ENCODE results near the gene PVALEF.

PVALEF gene

DNA sequence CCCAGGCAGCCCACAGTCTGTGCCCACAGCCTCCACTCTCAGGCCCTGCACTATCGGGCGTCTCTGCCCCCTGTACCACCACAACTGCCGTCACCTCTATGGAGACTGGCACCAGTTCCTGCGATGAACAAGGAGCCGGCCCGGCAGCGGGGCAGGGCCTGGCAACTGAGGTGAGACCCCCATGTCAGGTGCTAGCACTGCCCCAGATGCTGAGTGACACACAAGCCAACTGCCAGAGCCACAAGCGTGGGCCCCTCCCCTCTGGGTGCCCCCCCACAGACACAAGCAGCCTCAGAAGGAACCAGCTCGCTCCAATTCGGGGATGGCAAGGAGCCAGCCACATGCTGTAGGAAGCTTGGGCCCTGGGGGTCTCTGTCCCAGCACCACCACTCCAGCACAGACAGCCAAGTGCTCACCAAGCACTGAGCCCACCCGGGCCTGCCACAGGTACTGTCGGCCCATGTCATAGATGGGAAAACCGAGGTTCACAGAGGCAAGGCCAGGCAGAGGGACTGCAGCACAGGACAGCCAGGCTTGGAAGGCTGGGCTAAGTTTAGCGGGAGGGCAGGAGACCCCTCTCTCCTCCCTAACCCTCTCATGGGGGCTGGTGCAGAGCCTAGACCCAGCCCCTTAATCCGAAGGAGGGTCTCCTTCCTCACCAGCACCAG, 1.5 kb upstream of the PVALEF start:
- no peak for DNase-seq

DNA sequence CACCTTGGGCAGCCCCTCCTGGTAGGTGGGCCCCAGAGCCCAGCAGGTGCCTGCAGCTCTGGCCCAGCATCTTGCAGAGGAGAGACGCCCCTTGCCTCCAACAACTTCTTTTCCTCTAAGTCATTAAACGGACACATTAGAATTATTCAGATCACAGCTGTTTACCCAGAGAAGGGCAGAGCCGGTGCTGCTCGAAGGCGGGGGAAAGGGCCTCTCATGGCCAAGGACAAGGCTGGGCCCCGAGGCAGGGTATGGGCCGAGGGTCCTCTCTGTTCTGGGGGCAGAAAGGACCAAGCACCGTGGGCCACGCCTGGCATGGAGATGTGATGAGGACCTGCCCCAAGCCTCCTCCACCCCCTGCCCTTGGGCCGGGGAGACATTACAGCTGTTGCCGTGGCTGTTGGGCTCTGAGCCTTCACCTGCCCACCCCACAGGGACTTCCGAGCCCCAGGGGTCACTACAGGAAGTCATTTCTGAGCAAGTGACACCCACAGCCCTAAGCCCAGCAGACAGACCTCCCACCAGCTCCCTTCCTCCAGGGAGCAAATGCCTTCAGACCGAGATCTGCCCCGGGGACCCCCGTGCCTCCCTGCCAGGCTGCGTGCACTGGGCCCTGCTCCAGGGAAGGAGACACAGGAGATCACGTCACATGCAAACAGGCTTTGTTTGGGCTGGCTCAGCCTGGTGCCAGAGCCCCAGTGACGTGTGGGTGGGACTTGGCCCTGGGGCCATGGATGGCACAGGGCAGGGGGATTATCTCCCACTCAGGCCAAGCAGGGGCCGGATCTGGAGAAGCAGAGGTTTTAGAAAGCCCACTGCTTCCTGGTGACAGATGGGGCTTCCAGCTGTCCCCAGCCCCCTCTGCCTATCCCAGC, 699 bp upstream of the PVALEF start:
- DNase-seq = no peak

DNA sequence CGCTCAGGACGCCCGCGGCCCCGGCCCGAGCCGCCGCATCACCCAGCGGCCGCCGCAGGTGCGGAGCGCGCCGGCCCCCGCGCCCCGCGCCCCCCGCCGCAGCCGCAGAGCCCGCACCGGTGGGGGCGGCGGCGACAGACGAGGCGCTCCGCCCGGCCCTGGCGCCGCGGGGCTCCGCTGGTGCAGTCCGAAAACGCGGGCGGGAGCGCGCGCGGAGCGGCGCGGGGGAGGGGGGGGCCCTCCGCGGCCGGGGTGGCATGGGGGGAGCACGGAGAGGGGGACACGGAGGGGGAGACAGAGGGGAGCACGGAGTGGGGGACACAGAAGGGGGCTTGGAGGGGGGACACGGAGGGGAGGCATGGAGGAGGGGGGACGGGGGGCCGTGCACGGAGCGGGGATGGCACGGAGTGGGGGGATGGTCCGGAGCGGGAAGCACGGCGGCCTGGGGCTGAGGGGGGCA, 756 bp downstream of the PVALEF start, which contains the start of gene AATK:
Gene AATK, minus strand, starts transcription at position 189 of the 460 bp plus-strand sequence. CDS start 229 bp downstream, outside the sequence.
- DNase-seq = no peak

DNA sequence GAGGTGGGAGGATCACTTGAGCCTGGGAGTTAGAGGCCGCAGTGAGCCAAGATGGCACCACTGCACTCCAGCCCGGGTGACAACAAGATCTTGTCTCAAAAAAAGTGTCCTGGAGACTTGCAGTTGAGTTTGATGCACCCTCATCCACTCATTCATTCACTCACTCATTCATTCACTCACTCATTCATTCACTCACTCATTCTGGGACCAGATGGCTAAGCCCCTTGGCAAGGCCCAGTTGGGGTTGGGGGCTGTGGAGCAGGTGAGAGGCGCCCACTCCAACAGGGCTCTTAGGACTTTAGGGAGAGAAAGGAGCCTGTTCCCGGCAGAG, 1.9 kb downstream of the PVALEF start:
- DNase-seq = no peak

DNA sequence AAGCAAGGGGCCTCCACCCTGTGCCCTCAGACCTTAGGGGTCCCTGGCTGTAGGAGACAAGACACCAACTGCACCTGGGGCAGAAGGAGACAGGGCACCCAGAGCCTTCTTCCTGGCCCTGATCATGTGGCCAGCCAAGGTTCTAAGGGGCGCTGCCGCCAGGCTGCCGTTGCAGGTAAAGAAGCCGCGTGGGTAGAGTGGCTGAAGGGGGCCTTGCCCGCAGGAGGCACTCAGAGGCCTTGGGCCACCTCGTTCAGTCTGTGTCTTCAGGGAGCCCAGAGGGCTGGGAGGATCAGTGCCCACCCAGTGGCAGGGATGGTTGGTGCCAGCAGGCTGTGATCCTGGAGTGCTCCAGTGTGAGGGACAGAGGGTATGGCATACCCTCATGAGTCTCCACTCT, 2.3 kb downstream of the PVALEF start:
- DNase-seq = no peak

DNA sequence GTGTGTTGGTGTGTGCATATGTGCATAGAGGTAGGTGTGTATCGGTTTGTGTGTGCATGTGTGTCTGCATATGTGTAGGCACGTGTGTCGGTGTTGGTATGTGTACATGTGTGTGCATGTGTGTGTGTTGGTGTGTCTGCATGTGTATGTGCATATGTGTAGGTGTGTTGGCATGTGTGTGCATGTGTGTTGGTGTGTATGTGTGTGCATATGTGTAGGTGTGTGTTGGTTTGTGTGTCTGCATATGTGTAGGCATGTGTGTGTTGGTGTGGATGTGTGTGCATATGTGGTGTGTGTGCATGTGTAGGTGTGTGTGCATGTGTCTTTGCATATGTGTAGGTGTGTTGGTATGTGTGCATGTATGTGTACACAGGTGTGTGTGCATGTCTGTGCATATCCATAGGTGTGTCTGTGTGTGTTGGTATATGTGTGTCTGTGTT, 4.6 kb downstream of the PVALEF start:
- no peak for DNase-seq

DNA sequence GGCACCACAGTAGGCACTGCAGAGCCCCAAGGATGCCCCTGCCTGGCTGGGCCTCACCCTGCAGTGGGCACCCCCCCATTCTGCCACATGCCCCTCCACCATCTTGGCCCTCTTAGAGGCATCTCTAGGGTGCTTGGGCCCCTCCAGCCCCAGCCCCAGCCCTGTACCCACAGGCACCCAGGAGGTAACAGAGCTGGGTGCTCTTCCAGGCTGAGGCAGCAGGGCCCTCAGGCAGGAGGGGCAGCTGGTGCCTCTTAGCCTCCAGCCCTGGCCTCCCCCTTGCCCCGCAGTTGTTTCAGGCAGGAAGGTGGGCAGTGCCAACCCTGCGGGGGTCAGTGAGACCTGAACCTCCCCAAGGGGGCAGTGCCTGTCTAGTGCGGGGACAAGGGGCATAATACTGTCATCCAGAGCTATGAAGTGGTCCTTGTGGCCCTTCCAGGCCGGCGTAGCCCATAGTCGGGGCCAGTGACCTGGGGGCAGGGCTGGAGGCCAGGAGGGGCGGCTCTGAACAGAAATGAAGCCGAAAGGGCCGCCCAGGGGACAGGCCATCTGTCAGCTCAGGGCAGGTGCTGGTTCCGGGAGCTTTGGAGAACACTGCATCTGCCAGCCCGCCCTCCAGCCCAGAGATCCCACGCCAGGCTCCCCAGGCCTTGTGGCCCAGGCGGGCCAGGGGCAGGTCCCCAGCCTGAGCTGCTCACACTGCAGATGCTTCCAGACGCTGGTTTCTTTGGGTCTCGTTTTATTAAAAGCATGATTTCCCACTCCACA, 5.6 kb downstream of the PVALEF start:
- no peak for DNase-seq

DNA sequence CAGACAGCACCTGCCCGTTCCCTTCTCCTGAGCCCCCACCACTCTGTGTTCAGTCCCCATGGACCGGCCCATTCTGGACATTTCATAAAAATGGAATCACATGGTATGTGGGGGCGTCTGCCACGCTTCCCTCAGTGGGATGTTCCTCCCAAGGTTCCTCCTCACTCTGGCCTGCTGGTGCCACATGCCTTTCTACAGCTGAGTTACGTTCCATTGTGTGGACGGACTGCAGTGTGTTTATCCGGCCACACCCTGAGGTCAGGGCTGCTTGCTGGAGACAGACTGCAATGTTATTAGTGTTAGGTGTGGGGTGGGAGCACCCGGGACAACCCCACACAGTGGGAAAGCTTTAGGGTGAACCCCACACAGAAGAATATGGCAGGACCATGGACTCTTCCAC, 6.6 kb downstream of the PVALEF start:
- no peak for DNase-seq

DNA sequence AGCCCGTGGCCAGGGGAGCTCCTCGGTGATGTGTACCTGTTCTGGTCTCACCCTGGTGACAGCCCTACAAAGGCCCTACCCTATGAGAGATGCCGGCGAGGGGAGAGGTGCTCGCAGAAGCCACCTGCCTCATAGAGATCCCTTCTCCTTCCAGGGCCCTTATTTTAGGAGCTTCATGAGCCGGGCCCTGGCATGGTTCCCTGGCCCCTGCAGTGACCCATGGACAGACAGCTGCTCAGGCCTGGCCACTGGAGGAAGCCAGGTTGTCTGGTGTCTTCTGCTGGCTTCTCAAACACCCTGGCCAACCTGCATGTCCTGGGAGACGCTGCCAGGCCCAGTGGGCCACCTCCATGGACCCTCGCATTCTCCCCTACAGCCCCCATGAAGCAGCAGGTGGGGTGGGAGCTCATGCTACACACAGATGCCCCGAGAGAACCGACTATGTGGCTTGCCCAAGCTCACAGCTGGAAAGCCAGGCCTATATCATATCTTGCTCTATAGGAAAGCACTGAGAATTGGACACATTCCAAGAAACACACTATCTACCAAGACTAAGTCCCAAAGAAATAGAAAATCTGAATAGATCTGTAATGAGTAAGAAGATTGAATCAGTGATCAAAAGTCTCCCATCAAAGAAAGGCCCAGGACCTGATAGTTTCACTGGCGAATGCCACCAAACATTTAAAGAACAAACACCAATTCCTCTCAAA, 7.9 kb downstream of the PVALEF start:
- no peak for DNase-seq

DNA sequence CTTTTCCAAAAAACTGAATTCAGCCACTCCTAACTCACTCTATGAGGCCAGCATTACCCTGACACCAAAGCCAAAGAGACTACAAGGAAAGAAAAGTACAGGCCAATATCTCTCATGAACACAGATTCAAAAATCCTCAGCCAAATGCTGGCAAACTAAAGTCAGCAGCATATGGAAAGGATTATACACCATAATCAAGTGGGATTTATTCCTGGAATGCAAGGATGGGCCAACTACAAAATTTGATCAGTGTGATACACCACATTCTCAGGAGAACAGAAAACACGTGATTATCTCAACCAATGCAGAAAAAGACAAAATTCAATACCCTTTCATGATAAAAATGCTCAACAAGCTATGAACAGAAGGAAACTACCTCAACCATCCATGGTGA, 8.5 kb downstream of the PVALEF start:
- no peak for DNase-seq

DNA sequence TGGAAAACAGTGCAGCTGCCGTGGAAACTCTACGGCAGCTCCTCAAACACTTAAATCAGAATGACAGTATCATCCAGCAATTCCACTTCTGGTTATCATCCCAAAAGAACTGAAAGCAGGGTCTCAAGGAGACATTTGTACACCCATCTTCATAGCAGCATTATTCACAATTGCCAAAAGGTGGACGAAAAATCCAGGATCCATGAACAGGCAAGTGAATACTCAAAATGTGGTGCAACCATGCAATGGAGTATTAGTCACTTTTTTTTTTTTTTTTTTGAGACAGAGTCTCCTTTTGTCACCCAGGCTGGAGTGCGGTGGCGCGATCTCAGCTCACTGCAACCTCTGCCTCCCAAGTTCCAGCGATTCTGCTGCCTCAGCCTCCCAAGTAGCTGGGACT, 11.4 kb downstream of the PVALEF start:
- no peak for DNase-seq

DNA sequence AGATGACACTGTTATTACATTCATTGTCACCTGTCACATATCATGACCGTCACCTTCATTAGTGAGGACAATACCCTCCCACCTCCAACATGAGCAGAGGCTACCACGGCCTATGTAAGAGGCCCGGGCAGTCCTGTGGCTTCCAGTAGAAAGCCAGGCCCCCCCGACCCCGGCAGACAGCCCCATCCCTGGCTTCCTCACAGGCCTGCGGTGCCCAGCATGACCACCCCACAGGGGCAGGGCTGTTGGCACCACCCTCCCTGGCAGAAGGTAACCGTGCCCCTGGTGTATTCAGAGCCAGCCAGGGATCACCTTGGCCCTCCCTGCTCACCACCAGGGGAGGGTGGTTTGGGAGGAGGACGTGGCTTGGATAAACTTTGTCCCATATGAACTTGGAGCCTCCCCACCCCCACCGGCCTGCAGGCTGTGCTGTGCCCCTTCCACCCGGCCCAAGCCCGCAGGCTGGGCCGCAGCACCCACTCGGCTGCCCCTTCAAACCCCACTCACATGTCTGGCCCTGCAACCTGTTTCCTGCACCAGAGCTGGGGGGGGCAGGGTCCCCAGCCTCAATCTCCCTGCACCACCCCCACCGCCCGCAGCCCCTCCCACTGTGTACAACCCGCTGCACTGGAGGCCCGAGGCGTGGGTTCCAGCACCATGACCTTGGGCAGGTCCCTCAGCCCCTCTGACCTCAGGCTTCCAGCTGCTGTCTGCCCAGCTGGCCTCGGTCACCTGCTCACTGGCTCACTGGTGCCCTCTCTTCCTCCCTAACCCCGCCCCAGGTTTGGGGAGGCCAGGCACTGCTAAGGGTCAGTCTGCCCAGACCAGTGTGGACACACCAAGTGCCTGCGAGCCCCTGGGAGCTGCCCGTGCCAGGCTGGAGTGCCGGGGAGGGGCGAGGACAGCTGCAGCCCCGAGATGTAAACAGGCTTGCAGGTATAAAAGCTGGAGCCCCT, 13.1 kb downstream of the PVALEF start:
- DNase-seq = no peak

DNA sequence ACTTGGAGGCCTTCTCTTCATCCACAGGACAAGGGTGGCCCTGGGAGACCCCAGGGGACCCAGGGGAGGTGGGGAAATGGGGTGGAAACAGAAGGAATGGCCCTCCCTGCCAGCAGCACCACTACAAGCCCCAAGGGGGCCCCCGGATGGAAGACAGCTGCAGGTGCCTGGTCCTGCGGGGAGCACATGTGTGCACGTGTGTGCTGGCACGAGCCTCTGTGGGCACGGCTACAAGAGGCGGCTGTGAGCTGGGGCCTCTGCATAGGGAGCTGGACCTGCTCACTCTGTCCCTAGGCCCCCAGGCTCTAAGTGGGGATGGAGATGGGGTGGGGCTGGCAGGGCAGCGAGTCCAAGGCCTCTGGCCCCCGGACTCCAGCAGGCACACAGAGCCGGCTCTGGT, 13.9 kb downstream of the PVALEF start:
- DNase-seq = no peak

DNA sequence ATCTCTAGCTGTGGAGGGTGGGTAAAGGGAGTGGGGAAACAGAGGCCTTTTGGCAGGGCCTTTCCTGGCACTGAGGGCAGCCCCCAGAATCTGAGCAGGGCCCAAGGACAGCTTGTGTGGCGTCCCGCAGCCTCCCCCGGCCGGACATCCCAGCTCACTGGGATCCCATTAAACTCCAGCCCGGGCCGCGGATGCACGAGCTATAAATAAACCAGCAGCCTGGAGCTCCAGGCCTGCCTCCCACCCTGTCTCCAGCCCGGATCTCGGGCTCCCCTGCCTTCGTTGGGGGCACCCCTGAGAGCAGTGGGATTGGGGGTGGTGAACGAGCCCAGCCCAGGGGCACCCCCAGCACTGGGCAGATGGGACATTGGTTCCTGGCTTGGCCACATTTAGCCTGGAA, 14.6 kb downstream of the PVALEF start:
- DNase-seq = no peak

DNA sequence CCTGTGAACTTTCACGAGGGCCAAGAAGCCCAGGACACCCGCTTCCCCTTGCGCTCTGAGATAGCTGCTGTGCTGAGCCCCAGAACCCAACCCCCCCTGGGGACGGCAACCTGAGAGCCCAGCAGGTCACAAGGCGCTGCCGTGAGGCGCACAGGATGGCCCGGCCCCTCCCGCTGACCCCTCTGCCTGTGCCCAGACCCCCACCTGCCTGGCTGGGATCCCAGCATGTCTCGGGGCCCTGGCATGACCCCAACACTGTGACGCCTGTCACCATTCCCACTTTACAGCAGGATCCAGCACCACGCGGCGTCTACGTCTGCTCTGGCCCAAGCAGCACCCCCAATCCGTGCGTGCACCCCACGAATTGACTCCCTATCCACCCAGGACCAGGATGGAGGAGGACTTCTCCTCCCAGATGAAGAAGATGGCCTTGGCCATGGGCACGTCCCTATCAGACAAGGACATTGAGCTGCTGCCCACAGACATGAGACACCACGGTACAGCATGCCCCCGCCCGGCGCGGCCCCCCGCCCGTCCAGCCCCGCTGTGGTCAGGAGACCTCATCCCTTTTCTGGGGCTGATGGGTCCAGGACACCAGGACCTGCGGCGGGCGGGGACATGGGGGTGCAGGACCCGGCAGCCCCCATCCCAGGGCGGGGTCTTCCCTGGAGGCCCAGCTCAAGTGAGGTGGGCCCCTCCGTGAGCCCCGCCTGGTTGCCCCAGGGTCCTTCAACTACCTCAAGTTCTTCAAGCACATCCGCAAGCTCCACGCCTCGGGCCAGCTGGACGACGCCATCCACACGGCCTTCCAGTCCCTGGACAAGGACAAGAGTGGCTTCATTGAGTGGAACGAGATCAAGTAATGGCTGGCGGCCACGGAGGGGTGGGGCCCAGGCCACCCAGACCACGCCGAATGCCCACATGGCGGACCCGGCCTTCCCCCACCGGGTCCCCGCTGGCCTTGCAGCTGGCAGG, 15.8 kb downstream of the PVALEF start:
- no peak for DNase-seq

DNA sequence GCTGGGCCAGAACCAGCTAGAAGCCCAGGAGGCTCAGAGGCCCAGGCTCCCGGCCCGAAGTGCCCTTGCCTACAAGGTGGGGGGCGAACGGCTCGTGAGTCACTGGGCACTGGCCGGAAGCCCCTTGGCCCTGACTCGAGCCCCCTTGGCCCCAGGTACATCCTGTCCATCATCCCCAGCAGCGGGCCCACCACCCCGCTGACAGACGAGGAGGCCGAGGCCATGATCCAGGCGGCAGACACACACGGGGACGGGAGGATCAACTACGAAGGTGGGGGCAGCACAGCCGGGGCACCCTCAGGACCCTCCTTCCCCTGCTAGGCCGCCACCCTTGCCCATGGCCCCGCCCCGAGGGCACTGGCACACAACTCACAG, 16.5 kb downstream of the PVALEF start:
- DNase-seq = no peak

DNA sequence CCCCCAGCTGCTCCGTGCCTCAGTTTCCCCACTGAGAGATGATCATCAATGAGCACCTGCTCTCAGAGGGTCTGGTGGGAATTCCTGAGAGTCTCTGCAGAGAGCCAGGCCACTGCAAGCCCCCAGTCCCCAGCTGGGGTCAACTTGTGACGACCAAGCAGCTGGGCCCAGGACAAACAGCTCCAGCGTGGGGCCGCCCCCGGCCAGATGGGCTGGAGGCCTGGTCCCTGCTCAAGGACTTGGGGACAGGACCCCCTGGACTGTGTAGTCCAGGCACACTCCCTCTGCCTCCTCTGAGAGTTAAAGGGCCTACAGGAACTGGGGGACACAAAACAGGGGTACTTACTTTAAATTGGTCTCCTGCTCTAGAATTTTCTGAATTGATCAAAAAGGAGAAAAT, 17.3 kb downstream of the PVALEF start:
- DNase-seq = no peak

DNA sequence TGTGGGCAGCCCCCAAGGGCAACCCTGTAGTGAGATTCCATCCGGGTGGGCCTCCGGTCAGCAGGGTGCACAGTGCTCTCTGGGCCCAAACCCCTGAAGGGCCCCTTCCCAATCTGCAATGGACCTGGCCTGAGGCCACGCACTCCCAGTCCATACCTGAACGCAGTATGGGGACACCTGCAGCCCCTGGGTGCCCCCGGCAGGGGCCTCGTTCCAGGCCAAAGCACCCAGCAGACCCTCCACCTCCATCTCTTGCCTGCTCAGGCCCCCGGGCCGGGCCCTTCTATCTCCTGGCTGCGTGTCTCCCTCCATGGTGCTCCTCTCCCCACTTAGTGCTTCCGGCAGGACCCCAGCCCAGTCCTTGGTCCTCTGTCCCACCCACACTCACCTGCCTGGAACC, 18.0 kb downstream of the PVALEF start:
- DNase-seq = no peak

DNA sequence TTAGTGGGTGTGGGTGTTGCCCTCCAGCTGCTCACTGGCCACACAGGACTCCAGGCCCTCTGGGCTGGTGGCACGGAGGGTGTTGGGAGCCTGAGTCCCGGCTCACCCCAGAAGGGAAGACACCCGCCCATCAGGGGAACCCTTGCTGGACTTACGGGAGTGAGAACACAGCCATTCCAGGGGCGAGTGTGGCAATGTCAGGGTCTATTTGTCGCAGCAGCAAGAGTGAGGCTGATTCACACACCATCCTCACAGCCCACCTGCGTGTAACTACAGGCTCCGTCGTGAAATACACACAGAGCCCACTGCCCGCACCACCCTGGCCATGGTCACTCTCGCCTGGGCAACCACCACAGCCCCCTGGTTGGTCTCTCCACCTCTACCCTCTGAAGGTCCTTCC, 18.5 kb downstream of the PVALEF start:
- DNase-seq = no peak

DNA sequence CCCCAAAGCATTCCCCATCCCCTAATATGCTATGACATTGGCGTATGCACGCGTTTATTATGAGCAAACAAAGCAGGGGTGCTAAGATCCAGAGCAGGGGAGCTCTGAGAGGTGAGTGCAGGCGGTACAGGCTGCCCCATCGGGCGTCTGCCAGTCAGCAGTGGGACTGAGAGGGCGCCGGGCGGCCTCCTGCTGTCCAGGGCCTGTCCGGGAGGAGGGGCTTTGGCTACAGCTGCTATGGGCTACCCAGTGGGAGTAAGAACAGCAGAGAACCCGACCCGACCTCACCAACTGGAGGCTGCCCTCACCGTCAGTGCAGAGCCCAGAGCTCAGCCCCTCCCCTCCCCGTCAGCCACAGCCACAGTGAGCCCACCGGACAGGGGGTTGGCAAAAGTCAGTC, 19.2 kb downstream of the PVALEF start:
- DNase-seq = no peak

DNA sequence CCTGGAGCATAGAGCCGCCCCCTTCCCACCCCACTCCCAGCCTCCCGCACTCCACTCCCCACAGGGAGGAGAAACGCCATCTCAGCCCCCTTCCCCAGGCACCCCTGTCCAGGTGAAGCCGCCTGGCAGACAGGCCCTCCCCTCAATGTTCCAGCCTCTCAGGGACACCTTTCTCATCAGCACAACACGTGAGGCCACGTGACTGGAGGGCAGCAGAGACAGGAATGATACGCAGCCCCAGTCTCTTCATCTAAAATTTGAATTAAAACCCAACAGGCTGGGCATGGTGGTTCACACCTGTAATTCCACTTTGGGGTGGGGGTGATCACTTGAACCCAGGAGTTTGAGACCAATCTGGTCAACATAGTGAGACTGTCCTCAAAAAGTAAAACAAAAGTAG, 20.9 kb downstream of the PVALEF start:
- DNase-seq = no peak

Data from activated CD4-positive, alpha-beta T cell treated with anti-CD3 and anti-CD28 coated beads for 48 hours (primary cell).